ENCODE data around the gene ZNF516.

ZNF516 gene

GRCh38 chr18:76361219-76361618 is 133.8 kb downstream of the ZNF516 start:
- DNase-seq: no peak

- no peak for DNase-seq
Observed at GRCh38 chr18:76359909-76360308, 135.1 kb downstream of the ZNF516 start.

- no peak for DNase-seq
Observed at GRCh38 chr18:76358774-76359173, 136.3 kb downstream of the ZNF516 start.

GRCh38 chr18:76357585-76358260 is 137.3 kb downstream of the ZNF516 start:
- no peak for DNase-seq

GRCh38 chr18:76357174-76357573 is 137.9 kb downstream of the ZNF516 start:
- DNase-seq: no peak

GRCh38 chr18:76356666-76357065 is 138.4 kb downstream of the ZNF516 start:
- DNase-seq: no peak

- no peak for DNase-seq
Observed at GRCh38 chr18:76354348-76354747, 140.7 kb downstream of the ZNF516 start.

- no peak for DNase-seq
Observed at GRCh38 chr18:76353500-76353899, 141.5 kb downstream of the ZNF516 start.

- no peak for DNase-seq
Observed at GRCh38 chr18:76353046-76353445, 142.0 kb downstream of the ZNF516 start.

GRCh38 chr18:76351961-76352581 is 143.0 kb downstream of the ZNF516 start:
- DNase-seq: no peak

- no peak for DNase-seq
Observed at GRCh38 chr18:76350134-76351025, 144.7 kb downstream of the ZNF516 start.

GRCh38 chr18:76349067-76349715 is 145.9 kb downstream of the ZNF516 start:
- peak; percentile 54 to 57 for DNase-seq

GRCh38 chr18:76348267-76349066 is 146.6 kb downstream of the ZNF516 start:
- DNase-seq: no peak

- no peak for DNase-seq
Observed at GRCh38 chr18:76347341-76347740, 147.7 kb downstream of the ZNF516 start.

GRCh38 chr18:76346490-76347130 is 148.4 kb downstream of the ZNF516 start:
- DNase-seq: no peak

- no peak for DNase-seq
Observed at GRCh38 chr18:76345901-76346300, 149.1 kb downstream of the ZNF516 start.

- no peak for DNase-seq
Observed at GRCh38 chr18:76343938-76344569, 151.0 kb downstream of the ZNF516 start.

- no peak for DNase-seq
Observed at GRCh38 chr18:76340410-76340809, 154.6 kb downstream of the ZNF516 start.

- DNase-seq: no peak
Observed at GRCh38 chr18:76339246-76339620, 155.8 kb downstream of the ZNF516 start.

- DNase-seq: no peak
Observed at GRCh38 chr18:76338619-76339245, 156.3 kb downstream of the ZNF516 start.

GRCh38 chr18:76338088-76338487 is 157.0 kb downstream of the ZNF516 start:
- DNase-seq: no peak

All from CD4-positive, alpha-beta T cell treated with Interleukin-4 for 1 hour (primary cell).